Mammary epithelial cell (primary cell): ENCODE measurements around the gene ABLIM3.

Source experiments
- CTCF ChIP-seq, 2 donors: IDR thresholded peaks in 1 of 2; conservative IDR thresholded peaks in 1 of 2; 2 replicates each; pipeline ENCODE4 v1.5.1; 2011 to 2012; ENCODE audit warnings: inconsistent platforms in 2 of 2, low read length in 2 of 2, mild to moderate bottlenecking in 2 of 2, control low read depth in 1 of 2, low read depth in 1 of 2; ENCODE audit not compliant: insufficient read depth in 1 of 2; ENCODE audit errors: extremely low read depth in 1 of 2
- EZH2 ChIP-seq: IDR thresholded peaks from 2 replicates; pipeline ENCODE4 v1.6.1; 2012; ENCODE audit warnings: low read length, inconsistent platforms, borderline replicate concordance

- TF ChIP-seq CTCF (conservative IDR thresholded peaks at IDR 0.05 in 1 of 2, IDR thresholded peaks at IDR 0.05 in 1 of 2; ENCODE audit: extremely low read depth in 1 of 2, insufficient read depth in 1 of 2, low read depth in 1 of 2, low read length in 2 of 2) = no peak
- no peak for TF ChIP-seq EZH2
These were observed 156.2 kb downstream of the ABLIM3 start for GRCh38 chr5:149297340-149298025.
